GM21825 (cell line): ENCODE data around the gene CCL4.
"Not testable (repeated sequence)": the region's sequence is repeated elsewhere in the genome, so short reads cannot be mapped to it uniquely, and the experiment has no call there.

Experiments
- ATAC-seq: cut with Tn5 transposase; IDR thresholded peaks from one replicate; pipeline ENCODE4 v1.9.1; 2021; ENCODE audit warnings: mild to moderate bottlenecking, moderate library complexity; ENCODE audit not compliant: unreplicated experiment

CCL4 gene

DNA sequence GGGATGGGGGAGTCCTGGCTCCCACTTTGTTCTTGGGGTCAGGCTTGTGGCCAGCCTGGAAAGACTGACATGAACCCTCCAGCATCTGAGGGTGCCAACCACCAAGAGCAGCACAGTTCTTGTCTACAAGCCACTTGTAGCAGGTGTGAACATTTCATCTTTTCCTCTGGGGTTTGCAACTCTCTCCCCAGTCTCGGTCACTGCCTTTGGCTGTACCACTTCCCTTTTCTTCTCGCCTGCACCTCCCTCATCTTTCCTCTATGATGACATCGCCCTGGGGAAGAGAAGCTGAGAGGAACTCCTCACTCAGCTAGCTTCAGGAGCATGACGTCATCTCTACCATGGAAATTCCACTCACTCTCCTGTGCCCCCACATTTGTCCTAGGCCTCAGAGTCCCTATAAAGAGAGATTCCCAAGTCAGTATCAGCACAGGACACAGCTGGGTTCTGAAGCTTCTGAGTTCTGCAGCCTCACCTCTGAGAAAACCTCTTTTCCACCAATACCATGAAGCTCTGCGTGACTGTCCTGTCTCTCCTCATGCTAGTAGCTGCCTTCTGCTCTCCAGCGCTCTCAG is at the start of gene CCL4:
Gene CCL4 (plus strand): TSS at position 427 of the 575 bp plus-strand sequence. CDS start 79 bp downstream, at position 506.
- peak; percentile 74 for ATAC-seq

GRCh38 chr17:36055171-36055570 is 48.5 kb upstream of the CCL4 start:
- ATAC-seq: no peak

DNA sequence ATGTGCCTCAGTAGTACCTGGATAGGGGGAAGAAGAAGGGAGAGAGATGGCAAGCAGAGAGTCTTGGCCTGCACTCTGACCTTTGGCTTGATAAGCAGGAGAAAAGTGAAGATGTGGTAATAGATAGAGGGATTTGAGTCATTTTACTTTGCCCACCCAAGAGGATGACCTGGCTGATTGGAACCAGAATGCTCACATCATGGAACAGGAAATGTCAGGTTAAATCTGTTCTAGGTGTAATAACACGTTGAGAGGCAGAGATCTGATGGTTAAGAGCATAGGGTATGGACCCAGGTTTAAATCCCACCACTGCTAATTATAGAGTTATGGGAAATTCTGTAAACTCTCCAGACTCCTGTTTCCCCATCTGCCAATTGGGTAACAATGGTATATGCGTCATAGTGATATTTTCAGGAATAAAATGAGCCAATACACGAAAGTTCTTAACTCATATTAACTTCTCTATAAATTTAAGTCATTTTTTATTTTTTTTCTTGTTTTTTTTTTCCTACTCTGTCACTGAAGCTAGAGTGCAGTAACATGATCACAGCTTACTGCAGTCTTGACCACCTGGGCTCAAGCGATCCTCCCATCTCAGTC is 47.6 kb upstream of the CCL4 start:
- no peak for ATAC-seq

- ATAC-seq: no peak
Measured at GRCh38 chr17:36057911-36058310, 45.7 kb upstream of the CCL4 start.

DNA sequence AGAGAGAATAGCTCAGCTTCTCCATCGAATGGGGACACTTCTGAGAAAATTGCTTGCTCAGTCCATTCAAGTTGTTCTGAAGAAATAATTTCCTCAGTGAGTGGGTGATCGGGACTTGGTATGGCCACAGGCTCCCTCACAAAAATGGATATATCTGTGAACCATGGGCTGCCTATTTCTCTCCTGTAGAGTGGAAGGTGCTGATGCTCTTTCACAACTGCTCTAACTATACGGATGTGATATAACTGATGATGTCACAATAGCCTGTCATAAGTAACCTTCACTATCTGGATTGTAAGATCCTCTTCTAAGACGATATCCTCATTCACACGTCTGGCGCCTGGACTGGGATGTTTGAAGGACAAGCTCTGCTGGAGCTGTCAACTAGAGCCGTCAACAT is 44.2 kb upstream of the CCL4 start:
- no peak for ATAC-seq

DNA sequence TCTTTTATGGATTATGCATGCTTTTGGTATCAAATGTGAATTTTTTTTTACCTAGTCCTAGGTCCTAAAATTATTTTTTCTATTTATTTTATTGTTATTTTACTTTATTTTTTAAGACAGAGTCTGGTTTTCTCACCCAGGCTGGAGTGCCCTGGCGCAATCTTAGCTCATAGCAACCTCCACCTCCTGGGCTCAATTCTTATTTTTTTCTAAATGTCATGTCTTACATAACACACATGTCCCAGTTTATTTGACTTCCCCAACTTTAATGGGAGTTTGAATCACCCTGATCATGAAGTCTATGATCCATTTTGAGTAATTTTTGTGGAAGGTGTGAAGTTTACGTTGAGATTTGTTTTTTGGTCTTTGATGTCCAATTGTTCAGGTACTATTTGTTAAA is 42.8 kb upstream of the CCL4 start:
- ATAC-seq: no peak

DNA sequence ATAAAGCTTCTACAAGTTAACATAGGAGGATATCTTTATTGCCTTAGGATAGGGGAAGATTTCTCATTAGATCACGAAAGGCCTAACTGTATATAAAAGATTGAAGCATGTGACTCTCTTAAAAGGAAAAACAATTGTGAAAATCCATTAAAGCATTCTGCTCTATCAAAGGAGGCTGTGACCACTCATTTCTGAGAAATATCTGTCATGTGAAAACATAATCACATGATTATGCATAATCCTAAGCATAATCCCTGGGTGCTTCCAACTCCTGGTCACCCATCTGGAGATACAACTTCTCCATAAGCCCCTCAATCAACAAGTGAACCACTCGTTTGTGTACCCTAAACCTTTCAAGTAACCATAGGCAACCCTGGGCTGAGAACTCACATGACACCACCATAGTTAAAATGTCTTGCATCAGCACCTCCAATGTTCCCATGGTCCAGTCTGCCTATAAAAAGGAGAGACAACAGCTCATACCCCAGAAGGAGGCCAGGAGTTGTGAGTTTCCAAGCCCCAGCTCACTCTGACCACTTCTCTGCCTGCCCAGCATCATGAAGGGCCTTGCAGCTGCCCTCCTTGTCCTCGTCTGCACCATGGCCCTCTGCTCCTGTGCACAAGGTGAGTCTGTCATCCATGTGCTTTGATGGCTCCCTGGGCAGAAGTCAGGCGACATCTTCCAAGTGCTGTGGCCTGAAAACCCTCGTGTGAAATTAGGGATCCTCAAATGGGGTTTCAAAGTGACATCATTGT is 39.7 kb upstream of the CCL4 start, which contains the start of gene CCL18:
Gene CCL18 (plus strand): TSS at position 487 of the 756 bp plus-strand sequence. CDS start 71 bp downstream, at position 558.
- ATAC-seq: no peak

GRCh38 chr17:36066365-36066985 is 37.2 kb upstream of the CCL4 start:
- no peak for ATAC-seq

GRCh38 chr17:36068524-36068923 is 35.1 kb upstream of the CCL4 start:
- ATAC-seq: no peak

DNA sequence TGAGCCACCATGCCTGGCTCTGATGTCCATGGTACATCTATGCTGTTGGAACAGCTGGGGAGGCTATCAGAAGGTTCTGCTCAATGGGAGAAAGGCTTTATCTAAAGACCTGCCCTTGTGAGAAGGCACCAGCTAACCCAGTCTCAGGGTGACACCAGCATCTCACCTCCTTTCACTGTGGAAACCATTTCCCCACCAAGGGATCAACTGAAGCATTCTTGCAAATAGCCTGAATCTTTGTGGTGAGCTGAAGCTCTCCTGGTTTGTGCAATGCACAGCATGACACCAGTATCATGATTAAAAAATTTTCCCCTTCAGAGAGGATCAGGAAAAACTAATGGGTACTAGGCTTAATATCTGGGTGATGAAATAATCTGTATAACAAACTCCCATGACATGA is 34.5 kb upstream of the CCL4 start:
- ATAC-seq: no peak

DNA sequence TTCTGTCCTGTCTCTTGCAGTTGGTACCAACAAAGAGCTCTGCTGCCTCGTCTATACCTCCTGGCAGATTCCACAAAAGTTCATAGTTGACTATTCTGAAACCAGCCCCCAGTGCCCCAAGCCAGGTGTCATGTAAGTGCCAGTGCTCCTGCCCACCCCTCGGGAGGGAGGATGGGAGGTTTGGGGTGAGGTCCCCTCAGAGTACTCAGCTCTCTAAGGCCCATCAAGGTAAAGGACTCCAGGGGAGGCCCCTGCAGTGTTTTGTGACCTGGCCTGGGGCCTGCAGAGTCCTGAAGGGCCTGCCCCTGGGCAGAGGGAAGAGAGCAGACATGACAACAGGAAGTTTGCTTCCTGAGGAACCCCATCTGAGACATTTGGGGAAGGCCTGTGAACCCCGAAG is 33.2 kb upstream of the CCL4 start:
- no peak for ATAC-seq

DNA sequence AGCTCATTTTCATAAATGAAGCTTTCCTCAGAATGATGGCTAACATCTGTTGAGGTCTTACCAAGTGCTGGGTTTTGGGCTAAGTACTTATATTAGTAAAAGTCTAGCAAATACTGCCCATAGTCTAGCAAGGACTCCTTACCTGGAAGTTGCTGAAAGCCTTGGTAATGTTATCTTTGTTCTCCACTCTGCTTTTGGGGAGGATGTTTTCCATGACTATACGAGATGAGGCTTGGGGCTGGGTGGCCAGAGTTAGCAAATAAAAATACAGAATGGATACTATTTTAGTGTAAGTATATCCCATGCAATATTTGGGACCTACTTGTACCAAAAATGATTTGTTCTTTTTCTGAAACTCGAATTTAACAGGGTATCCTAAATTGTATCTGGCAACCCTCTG is 31.9 kb upstream of the CCL4 start:
- ATAC-seq: no peak

DNA sequence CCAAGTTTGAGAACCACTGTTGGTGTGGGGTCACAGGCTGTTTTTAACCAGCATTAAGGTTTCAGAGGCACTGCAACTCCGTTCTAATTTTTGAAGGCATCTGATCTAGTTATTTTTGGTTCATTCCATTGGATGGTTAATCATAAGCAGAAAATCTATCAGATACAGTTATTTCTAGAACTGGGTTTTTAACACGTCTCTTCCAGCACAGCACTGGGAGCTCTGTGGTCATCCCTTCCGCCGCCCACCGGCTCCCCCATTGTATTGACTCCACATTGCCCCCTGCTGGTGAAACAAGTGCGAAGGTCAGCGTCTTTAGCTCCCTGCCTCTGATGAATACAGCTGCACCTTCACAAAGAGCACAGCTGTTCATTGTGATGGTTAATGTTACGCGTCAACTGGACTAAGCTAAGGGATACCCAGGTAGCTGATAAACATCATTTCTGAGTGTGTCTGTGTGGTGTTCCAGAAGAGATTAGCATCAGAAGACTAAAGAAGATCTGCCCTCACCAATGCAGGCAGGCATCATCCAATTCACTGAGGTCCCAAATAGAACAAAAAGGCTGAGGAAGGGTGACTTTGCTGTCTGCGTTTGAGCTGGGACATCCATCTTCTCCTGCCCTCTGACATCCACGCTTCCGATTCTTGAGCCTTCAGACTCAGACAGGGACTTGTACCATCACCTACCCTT is 31.1 kb upstream of the CCL4 start:
- no peak for ATAC-seq

- no peak for ATAC-seq
Measured at GRCh38 chr17:36074365-36074764, 29.3 kb upstream of the CCL4 start.

GRCh38 chr17:36081681-36082471 is 21.8 kb upstream of the CCL4 start:
- peak; percentile 24 for ATAC-seq

GRCh38 chr17:36082482-36083120 is 21.0 kb upstream of the CCL4 start:
- peak; percentile 44 for ATAC-seq

DNA sequence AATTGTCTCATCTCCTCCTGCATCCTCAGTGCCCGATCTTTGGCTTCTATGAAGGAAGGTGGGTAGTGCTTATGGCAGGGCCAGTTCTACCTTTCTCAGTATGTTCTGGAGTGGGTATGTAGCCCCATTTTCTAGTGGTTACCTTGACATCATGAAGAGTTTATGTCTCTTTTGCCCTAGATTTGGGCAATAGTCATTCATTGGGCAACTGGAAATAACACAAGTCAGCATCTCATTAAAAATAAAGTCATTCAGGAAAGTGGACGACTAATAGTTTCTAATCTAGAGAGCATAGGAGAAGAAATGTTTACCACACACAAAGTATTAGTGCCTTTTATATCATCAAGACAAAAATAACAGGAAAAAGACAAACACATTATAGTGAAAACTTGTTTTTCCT is 19.9 kb upstream of the CCL4 start:
- ATAC-seq: not testable (repeated sequence)

DNA sequence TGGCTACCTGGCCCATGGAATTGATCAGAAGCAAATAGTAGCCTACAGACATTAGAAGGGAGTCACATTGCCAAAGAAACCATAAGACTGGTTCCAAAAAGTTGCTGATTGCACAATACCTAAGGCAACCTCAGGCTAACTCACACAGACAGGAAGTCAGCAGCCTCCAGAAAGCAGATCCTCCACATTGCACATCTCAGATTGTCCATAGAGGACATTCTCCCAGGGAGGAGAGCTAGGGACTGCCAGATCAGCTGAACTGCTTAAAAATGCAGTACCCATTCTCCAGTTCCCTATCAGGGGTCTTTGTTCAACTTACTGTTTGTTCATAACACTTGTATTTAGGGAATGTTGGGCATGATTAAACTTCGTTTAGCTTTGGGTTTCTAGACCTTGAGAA is 17.9 kb upstream of the CCL4 start:
- ATAC-seq: no peak

- ATAC-seq: no peak
Measured at GRCh38 chr17:36086791-36087190, 16.8 kb upstream of the CCL4 start.

DNA sequence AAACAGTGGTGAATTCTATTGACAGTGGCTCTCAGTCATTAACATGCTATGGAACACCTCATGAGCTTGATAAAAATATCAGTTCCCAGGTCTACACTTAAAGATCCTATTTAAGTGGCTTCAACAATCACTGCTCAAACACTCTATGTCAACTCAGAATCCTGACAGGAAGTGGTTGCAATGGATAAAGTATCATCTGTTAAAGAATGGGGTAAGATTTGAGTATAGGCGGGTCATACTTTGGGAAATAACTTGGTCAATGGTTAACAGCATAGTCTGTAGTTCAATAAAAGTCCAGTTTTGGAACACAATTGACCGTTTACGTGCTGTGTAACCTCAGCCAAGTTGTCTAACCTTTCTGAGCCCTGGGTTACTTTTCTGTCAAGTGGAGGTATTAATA is 16.2 kb upstream of the CCL4 start:
- ATAC-seq: not testable (repeated sequence)
